ENCODE results near the gene PLCH1.

The PLCH1 gene

DNA sequence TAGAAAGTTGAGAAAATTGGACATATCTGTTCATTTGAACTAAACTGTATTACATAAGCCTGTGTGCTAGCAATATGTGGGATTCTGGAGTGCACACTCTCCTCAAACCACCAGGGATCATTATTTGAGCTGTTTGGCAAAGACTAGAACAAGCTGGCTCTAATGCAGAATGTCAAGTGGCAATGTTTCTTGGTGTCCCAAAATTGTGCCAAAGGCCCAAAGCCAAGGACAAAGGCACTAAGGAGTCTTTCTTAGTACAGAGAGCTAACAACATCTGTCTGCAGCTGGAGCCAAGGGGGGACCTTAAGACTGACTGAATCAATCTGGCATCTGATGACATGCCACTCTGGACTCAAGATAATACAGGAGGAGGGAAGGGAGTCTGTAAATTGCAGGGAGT, 374.7 kb downstream of the PLCH1 start:
- no peak for DNase-seq

DNA sequence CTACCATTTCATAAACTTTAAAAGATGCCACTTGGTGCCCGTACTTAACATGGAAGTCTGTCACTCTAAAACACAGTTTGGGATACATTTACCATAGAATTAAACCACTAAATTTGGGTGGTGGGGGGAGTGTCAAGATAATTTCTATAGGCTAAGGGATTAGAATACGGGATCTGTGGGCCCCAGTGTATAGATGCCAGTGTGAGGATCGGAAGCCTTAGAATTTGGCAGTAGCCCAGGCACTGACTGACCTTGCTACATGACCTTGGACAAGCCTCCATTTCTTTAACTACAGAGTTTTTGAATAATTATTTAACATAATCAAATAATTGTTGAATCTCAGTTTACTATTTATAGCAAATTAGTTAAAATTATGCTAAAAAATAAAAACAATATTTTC, 375.1 kb downstream of the PLCH1 start:
- no peak for DNase-seq

DNA sequence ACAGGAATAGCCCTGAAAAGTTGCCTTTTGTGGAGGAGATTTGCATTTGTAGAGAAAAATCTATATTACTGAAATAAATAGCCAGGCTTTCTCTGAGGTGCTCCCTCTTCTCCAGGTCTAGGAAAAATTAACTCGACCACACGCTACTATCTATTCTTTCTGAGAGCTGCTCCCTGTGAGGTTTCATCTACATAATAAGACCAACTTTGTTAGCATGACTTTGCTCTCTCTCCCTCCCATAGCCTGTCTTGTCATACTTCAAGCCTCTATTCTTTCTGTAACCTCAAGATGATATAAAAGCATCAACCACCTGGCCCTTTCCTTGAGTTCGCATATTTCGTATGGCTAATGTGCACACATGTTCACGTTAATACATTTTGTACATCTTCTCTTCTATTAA, 375.6 kb downstream of the PLCH1 start:
- DNase-seq: no peak

DNA sequence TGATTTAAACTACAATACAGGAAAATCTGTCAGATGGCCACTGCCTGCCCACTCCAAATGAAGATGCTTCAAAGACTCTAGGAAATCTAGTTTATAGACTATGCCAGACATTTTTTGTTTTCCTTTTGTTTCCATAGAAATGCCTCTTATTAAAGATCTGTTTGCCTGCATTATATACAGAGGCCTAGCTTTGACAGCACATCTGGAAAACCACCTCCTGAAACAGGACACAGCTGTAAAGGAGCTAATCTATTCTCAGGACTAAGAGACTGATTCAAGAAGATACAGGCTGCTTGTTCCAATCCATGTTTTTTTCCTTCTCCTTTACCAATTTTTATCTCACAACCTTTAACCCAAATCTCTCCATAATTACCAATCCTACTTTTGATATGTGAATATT, 376.1 kb downstream of the PLCH1 start:
- no peak for DNase-seq

DNA sequence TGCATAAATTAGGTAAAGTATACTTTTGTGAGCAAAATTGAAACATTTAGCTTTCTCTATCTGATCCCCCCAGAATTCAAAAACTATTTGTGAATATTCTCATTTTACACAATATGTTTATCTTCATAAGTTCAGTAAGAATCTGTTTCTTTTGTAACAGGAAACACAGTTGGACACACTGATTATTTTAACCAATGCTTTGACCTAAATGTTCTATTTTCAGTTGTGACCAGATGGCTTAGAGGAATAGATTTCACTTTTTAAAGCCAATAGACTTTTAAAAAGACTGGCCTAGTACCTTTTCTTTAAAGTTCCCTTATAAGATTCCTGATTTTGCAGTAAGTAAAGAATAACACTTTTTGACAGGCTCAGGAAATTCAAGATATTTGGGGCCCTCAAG, 377.4 kb downstream of the PLCH1 start:
- no peak for DNase-seq

DNA sequence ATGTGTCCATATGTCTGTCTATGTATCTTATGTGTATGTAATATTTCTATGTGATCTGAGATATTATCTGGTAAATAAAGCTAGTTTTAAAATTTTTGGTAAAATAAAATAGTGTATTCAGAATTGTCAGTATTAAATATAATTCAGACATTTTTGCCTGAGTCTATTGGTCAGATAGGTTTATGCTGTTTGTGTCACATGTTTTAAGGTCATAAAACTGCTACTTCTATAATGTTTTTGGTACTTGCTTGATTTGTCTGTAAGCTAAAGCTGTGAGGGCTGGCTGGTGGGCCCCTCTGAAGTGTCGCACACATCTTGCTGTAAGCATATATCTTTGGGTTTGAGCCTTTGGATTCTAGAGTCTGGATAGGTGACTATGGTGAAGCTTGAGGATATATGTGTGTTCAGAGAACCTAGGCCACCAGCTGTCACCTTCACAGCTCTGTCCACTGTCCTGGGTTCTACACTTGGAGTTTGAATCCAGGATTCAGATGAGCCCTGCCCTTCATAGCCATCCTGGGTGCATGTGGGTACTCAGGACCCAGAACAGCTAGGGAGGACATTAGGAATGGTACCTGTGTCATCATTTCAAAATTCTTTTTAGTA, 379.6 kb downstream of the PLCH1 start:
- no peak for DNase-seq

DNA sequence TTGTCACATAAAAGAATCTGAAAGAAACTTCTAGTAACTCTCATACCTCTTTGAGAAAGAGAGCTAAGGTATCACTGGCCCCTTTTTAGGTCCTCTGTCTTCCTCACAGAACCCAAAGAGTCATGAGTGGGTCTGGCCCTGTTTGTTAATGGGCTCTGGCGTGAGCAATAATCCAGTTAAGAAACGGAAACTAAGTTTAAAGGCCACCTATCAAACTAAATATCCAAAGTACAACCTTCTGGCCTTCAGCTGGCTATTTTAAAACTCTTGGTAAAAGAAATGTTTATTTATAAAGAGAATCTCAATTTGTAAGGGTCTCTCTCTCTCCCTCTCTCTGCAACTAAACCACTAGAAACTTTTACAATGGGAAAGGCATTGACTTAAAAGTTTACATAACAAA, 380.4 kb downstream of the PLCH1 start:
- no peak for DNase-seq

DNA sequence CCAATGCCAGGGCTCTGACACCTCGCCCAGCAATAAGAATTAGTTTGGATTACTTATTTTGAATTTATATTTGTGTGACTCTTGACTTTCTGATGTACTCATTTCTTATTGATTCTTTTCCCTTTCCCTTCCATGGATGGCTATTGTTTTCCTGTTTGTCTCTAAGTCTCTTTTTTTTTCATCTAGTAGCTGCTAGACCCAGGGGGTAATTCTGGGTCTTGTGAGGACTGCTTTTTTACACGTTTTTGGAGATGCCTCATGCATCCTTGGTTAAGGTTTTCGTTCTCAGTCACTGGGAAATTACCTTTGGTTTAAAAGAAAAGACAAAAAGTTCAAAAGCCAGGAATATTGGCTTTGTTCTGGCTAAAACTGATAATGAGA, 381.2 kb downstream of the PLCH1 start:
- no peak for DNase-seq

DNA sequence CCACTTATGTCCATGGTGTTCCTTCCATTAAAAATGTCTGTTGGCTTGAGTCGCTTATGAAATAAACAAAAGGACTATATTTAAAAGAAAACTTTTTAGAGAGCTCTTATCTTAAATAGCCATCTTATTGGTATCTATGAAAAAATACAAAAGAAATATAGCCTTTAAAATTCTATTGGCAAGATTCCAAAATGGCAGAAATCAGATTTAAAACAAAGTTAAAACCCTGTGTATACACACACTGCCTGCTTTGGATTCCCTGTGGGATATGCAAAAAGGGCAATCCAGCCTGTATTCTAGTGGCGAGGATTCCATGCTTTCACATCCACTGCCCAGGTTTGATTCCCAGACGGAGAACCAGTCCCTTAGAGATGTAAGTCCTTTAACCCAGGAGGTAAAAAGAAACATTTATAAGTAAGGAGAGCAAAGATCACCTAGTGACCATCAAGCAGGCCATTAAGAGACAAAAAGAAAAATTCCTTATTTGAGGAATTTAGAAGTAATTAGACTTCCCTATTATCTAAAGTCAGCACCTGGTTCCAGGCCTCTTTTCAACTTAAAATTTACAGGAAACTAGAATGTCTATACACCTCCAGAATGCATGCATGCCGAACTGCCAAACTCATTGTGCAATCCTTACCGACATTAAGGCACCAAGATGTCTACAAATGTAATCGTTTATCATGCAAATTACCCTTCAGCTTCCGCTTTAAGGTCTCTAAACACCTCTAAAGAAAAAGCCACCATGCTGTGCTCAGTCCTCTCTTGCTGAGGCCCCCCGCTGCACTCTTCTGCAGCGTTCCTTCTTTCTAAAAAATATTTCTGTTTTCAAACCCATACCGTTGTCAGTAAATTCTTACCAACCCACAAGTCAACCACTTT, 381.8 kb downstream of the PLCH1 start:
- DNase-seq: no peak

DNA sequence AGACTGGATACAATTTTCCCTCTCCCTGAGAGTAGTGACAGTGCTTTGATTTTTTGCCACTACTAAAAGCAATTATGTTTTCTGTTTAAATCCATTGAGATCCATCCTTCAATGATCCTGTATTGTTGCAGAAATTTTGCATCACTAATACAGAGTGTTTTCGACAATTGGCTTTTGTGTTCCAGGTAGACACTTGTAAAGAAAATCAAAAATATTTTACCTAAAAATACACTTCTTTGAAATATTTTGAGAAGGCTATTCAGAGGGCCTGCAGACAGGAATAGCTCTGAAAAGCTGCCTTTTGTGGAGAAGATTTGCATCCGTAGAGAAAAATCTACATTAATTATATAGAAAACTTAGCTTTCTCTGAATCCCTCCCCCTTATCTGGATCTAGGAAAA, 384.6 kb downstream of the PLCH1 start:
- DNase-seq: no peak

DNA sequence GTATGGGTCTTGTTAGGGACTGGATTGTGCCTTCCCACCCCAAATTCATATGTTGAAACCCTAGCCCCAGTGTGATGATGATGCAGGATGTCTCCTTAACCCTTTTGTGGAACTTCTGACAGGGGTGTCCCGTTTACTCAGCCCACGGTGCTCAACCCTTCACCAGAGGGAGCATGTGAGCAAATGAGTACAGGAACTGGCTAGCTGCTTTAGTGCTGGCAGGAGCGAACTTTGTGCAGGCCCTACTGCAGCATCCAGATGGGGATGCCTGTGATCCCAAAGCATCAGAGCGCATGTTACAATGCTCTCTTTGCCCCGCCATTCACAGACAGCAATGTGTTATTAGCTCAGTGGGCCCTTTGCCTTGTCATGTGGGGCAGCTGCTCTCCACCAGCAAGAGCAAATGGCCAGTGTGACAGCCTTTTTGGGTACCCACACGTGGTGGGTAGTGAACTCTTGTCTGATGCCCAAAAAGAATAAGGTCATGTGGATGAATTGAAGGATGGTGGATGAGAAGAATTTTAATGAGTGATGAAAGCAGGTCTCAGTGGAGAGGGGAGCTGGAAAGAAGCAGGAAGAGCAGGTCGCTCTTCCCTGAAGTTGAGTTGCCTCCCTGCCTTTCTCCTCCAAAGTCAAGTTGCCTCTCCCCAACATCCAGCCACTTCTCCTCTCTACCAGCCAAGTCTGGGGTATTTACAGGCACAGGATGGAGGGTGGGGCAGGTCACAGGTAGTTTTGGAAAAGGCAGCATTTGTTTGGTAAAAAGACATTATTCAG, 388.1 kb downstream of the PLCH1 start:
- no peak for DNase-seq

DNA sequence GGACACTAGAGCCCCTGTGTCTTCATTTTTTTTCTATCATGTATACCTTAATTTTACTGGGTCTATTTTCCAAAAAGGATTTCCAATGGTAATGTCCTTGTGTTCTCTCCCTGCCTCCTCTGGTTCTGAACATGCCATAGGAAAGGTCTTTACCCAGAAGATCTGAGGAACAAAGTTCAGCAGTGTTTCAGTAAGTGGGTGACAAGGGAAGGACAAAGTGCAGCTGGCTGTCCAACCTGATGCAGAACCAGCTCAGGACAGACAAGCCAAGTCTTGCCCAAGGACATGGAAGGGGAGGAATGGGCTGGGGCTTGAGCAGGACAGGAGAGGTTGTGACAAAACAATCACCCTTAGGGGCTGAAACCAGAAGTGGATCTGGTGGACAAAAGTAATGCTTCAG, 390.2 kb downstream of the PLCH1 start:
- no peak for DNase-seq

DNA sequence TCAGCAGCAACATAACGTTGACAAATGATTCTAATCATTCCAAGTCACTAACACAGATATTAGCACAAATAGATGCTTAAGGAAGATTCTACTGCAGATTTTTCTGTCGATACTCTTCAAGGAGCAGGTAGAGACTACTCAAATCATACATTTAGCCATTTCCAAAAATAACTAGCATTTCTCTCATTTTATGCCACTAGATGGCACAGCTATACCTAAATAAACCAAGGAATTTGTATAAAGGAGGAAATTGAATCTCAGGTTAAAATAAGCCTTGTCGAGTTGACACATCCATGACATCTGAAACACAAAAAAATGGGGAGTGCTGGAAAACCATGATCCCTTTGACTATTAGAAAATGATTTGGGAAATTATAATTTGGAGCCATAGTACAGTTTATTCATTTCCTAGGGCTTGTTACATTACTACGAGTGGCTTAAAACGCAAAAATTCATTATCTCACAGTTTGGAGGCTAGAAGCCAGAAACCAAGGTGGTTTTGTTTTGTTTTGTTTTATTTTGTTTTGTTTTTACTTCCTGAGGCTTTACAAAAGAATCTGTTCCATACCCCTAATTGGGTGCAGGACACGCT, 391.9 kb downstream of the PLCH1 start:
- peak; percentile 22 for DNase-seq

DNA sequence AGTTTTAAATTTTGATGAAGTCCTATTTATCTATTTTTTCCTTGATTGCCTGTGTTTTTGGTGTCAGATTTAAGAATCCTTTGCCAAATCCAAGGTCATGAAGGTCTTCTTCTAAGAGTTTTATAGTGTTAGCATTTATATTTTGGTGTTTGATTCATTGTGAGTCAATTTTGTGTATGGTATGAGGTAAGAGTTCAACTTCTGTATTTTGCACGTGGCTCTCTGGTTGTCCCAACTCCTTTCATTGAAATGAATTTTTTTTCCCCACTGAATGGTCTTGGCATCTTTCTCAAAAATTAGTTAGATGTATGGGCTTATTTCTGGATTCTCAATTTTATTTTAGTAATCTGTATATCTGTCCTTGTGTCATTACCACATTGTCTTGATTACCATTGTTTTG, 394.3 kb downstream of the PLCH1 start:
- no peak for DNase-seq

DNA sequence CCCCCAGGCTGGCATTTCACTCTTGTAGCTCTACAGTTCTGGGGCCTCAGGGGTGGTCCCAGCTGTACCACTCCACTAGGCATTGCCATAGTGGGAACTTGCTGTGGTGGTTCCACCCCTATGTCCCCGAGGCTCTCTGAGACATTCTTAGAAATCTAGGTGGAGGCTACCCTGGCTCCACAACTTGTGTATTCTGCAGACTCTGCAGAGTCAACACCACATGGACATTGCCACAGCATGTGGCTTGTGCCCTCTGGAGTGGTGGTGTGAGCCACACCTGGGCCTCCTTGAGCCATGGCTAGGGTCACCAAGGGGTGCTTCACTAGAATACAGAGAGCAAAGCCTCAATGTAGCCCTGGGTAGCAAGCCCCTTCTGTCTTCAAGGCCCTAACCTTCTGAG, 397.0 kb downstream of the PLCH1 start:
- no peak for DNase-seq

DNA sequence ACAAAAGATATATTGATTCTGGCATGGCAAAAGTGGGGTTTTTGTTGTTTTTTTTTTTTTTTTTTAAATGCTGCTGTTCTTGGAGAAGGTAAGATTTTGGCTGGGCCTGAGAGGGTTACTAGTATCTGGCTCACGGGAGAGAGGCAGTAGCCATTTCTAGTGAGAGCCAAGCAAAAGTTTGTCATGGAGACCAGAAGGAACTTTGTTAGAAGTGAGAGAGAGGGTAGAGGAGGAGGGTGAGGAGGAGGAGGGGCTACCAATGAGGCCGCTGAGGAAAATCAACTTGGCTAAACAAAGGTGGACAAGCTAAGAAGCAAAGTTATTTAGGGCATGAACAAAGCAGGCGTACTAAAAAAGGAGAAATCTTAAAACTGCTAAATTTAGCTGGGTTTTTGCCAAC, 402.5 kb downstream of the PLCH1 start:
- DNase-seq: no peak

DNA sequence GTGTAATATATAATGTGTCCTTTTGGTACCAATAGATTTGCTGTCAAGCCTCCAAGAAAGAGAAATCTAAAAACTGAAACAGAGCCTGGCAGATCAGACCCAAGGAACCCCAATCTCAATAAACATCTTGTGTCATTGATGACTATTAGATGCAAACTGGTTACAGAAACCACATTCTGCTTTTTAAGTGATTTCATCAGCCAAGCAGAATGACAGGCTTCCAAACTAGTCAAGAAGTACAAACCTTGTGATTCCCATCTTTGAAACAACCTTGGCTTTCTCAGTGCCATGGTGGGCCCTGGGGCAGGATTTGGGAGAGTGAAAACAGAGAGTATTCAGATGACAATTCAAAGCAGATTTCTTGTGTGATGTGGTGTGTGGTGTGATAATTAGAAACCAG, 405.8 kb downstream of the PLCH1 start:
- DNase-seq: no peak

DNA sequence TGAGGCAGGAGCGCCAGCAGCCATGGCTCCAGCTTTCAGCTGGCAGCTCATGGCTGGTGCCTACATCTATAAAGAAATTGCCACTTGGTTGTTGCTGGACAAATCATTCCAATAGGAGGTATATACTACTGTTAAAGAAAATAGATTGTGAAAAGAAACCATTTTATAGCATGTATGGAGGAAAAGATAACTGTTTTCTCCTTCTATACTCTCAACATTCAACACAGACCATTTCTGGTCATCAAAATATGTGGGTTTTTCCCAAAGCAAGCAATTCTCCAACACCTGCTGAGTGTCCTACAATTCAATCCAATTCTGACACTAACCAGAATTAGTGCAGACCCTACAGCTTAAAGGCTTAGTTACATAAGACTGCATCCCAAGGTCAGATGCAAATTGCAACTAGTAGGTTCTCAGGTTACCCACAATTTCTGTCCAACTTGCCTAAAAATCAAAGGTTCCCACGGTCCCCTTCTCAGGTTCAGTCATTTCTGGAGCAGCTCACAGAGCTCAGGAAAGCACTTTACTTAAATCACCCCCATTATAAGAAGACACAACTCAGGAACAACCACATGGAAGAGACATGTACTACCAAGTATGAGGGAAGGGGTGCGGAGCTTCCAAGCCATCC, 409.0 kb downstream of the PLCH1 start:
- no peak for DNase-seq

DNA sequence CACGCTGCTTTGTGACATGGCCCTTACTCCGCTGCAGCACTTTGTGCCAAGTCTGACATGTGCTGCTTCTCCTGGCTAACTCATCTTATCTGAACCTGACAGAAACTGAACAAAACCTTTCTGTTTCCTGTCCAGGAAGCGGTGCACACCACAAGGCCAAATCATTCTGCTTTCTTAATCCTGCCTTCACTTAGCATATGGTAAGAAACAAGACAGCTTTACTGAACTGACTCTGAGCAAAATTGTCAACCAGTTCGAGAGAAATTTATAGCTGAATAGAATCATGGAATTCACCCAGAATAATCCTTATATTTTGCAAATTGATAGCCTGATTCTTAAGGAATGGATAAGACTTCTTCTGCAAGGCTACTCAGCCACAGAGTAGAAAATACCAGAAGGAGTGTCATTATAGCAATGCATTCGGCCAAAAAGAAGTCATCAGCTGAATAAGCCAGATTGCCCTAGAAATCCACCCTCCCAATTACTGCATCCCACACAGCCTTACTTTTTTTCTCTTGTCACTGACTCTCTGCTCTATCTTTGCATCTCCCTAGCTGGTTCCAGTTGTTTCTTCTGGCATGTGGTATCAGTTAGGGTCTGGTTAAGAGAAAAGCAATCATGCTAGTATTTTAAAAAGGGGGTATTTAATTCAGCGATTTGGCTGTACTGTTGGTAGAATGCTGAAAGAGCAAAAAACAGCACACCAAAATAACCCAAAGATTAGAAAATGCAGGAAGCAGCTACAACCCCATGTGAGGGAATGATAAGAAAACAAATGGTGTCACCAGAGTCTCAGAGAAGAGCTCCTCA, 409.8 kb downstream of the PLCH1 start:
- DNase-seq: peak; percentile 28

DNA sequence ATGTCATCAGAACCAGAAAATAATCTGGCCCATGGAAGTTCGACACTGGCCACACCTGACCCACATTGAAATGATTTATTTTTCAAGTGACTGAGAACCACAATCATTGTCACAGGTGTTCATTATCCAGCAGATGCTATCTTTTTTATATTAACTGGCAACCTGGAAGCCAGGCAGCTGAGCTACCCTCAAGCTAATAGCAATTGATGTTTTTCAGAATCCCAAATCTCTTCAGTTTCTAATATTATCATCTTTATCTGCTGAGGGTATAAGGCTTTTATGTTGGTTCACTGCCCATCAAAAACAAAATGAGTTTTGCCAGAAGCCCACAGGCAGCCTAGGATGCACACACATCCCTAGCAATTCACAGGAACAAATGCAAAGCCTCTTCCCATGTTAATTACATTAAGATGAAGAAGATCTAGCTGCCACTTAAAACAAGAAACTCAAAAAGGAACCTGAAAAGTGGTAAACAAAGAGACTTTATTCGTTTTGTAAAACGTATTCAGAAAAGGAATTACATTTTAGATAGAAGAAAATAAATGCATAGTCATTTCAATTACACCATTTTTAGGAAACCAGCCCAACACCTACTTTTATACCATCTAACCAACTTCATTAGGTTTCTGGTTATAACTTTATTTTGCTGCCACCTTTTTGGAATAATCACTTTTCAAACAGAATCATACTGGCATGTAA, 410.5 kb downstream of the PLCH1 start:
- DNase-seq: no peak

DNA sequence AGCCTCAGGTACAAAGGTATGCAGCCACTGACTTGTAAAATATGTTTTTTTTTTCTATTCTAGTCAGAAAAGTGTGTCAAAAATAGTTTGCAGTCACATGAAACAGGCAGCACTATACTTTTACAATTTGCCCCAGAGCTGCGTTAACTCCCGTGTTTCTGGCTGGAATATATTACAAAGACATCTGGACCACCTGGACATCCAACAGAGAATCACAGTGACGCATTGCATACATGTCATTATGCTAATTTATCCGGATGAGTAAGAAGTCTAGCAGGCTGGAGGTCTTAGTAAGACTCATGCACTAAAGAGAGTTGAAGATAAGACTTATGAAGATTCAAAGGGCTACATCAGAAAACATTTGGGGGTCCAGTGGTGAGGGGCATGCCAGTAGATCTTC, 412.2 kb downstream of the PLCH1 start:
- no peak for DNase-seq

DNA sequence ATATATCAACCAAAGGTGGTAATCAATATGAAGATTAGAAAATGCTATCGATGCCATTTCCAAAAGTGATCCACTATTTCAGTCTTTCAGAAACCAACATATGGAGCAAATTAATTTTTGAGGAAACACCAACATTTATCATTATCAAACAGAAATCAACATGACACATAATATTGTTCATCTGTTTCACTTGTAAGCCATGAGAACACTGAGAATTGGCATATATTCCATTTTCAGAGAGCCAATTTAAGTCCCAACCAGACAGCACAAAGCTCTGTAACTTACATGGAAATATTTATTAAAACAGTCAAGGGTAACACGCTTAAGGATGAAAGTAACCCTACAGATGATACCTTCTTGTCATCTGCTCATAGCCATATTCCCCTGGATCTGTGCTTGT, 413.8 kb downstream of the PLCH1 start:
- DNase-seq: no peak
